HG03175 (cell line): Measurements from ENCODE around the gene TTF1.

ENCODE experiments used
- ATAC-seq: cut with Tn5 transposase; IDR thresholded peaks from one replicate; pipeline ENCODE4 v1.9.1; 2021; ENCODE audit warnings: mild to moderate bottlenecking, moderate library complexity; ENCODE audit not compliant: unreplicated experiment

TTF1 gene

DNA sequence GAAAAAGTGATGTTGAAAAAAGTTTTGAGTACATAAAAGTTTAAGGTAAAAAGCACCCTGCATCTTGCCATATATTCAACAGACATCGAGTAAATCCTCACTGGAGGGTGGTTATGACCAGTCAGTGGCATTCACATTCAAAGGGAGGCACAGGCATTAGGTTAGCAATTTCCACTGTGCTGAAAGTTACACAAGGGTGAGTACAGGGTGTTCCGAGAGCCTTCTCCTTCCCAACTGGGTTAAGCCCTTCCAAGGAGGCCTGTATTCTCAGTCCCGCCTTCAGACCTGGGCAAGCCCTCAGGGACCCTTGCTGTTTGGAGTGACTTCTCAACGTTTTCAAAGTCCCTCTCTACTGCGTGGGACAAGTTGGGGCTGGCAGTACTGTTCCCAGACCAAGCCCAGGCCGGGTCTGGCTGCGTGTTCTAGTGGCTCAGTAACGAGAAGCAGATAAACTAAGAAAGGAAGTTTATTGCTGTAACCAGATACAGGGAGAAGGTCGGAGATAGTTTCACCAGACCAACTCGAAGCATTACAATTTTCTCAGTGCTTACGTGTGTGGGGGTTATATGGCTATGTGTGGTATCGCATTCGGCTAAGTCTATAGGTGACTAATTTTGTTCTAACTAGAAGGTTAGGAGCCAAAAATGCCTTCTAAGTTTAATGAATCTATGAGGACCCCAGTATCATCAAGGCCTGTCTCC, 38.9 kb downstream of the TTF1 start:
- no peak for ATAC-seq

DNA sequence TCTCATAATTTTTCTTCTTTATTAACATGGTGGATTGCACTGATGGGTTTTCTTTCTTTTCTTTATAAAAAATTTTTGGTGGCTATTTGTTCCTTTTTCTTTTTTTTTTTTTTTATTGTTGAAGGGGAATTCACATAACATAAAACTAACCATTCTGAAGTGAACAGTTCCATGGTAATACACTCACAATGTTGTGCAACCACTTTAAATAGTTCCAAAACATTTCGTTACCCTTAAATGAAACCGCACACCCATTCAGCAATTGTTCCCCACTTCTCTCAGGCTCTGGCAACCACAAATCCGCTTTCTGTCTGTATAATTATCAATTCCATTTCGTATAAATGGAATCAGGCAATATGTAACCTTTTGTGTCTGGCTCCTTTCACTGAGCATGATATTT, 40.2 kb downstream of the TTF1 start:
- ATAC-seq, result no peak

DNA sequence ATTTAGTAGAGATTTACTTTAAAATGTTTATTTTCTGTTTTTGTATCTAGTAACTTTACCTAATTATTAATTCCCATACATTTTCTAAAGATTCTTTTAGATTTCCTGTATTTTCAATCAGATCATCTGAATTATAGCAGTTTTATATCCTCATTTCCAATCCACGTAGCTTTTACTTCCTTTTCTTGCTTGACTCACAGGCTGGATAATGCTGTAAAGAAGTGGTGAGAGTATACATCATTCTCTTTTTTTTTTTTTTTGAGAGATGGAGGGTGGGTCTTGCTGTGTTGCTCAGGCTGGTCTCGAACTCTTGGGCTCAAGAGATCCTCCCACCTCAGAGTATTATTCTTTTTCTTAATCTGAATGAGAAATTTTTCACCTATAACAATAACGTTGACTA, 40.7 kb downstream of the TTF1 start:
- ATAC-seq, result no peak

DNA sequence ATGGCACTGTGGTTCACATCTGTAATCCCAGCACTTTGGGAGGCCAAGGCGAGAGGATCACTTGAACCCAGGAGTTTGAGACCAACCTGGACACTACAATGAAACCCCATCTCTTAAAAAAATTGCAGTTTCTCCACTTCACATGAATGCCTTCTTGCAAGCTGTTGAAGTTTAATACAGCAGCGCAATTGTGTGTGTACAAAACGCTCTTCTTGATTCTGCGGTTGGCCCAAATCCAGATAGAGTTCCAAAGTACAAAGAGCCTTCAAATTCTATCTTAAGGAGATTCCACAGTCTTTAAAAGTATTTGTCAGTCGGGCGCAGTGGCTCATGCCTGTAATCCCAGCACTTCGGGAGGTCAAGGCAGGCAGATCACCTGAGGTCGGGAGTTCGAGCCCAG, 42.6 kb downstream of the TTF1 start:
- ATAC-seq, result no peak

DNA sequence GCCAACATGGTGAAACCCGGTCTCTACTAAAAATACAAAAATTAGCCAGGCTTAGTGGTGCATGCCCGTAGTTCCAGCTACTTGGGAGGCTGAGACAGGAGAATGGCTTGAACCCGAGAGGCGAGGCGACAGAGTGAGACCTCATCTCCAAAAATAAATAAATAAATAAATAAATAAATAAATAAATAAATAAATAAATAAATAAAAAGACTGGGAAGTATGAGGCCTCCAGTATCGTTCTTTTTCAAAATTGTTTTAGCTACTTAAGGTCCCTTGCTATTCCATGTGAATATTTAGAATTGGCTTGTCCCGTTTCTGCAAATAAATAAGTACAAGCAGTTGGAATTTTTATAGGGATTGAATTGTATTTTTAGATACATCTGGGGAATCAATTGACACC, 48.9 kb downstream of the TTF1 start:
- no peak for ATAC-seq

DNA sequence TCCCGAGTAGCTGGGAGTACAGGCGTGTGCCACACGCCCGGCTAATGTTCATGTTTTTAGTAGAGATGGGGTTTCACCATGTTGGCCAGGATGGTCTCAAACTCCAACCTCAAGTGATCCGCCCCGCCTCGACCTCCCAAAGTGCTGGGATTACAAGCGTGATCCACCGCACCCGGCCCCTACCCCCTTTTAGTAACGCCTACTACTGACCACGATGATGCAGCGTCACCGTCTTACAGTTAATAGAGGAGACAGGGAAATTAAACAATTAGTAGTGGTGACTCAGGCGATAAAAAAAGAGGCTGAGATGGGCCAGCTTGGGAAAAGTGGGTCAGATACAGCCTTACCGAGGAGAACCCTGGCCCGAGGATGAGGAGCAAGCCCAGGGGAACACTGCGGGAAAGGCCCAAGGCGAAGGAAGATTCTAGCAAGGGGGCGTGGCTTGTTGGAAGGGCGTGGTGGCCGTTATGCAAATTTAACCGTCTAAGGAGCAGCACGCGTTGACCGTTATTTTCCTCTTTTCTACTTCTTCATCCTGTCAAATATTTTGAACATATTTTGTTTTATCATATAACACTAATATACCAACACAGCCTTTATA, 50.2 kb downstream of the TTF1 start:
- ATAC-seq, result no peak

DNA sequence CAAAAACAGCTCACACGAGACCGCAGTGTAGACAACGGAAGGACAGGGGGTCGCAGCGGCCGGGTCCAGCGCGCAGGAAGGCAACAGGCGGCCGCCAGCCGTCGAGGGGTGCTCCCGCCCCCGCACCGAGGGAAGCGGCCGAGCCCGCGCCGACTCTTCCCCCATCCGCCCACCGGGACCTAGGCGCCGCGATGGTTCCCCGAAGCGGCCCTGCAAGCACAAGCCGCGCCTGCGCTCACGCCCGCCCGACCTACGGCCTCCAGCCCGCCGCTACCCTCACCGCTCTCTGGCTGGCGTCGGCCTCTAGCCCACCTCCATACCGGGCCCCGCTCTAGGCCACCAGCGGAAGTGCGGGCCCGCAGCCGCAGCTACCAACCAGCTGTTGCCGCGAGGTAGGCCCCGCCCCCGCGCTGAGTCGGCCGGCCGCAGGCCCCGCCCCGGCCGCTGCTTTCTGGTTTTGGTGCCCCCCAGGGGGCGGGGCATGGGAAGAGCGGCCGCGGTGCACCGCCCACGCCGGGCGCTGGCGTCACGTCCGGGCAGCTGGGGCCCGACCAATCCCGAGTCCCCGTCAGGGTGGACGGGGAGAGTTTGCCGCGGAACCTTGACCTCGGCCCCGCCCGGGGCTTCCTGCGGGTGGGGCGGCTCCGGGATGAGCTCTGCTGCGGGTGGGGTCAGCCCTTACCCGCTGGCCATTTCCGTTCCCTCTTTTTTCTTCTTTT, 51.8 kb downstream of the TTF1 start, which contains the start of gene SETX:
TSS of gene SETX (minus strand) at position 350 of the 719 bp plus-strand sequence. CDS start 5,558 bp downstream, outside the sequence.
- peak; percentile 90 for ATAC-seq

DNA sequence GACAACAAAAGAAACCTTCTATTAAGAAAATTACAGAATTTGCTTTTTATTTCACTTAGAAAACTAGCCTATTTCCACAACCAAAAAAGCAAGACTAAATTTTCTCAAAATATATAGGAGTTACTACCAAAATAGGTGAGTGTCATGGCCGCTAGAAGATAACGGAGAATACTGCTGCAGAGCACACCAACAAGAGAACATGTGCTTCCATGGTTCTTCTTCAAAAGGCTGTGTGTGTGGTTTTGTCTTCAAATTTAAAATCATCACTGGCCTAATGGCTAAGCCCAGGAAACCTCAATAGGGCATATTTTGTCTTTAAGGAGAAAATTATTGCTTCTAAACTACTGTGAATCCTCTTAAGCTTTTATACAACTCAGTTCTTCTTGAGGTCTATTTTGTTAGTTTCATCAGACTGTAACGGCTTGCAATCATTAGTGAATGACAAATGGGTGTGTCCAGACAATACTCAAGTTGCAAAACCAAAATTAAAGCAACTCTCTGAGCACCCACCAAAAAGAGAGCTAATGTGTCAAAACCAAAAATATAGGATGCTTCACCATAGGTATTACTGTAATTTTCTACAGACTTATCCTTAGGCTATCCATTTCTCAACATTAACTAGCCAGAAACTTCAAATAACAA, 55.1 kb downstream of the TTF1 start:
- ATAC-seq, result no peak

DNA sequence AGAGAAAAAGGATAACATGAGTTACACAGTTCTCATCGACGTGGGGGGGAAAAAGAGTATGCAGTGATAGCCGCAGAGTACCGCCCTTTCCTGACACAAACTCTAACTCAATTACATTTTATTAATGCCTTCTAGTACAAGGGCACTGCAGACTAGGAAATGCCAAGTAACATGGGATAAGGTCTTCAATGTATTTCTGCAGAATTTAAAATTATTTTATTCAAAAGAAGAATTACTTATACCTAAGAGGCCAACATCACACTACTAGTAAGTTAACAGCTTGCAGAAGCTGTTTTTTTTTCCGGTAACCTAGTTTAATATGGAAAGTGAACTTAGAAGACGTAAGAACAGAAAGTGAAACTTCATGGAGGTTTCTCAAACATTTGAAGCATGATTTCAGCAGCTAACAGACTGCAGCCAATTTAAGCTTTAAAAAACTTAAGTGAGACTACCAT, 55.8 kb downstream of the TTF1 start:
- no peak for ATAC-seq

DNA sequence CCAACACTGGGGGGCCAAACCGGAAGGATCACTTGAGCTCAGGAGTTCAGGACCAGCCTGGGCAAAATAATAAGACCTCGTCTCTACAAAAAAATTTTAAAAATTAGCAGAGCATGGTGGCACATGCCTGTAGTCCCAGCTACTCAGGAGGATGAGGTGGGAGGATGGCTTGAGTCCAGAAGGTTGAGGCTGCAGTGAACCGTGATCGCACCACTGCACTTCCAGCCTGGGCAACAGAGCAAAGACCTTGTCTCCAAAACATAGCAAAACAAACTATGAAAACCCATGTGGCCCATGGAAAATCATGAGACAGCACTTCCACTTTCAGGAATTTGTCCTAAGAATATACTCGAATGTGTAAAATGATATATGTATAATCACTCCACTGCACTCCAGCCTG, 58.0 kb downstream of the TTF1 start:
- no peak for ATAC-seq

DNA sequence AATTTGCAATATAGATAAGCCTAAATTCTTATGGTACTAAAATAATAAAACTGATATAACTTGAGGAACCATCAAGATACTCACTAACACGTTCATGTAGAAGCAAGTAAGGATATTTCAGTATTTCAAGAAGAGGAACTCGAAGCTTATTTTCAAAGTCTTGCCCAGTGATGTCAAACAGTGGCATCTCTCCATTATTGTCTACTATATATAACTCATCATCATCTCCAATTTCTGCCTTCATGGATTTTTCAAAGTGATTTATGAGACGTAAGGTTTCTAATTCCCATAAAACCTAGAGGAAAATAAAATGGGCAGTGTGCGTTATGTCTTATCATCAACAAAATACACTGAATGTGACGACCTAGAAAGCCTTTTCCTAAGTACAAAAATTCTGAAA, 60.5 kb downstream of the TTF1 start:
- no peak for ATAC-seq

DNA sequence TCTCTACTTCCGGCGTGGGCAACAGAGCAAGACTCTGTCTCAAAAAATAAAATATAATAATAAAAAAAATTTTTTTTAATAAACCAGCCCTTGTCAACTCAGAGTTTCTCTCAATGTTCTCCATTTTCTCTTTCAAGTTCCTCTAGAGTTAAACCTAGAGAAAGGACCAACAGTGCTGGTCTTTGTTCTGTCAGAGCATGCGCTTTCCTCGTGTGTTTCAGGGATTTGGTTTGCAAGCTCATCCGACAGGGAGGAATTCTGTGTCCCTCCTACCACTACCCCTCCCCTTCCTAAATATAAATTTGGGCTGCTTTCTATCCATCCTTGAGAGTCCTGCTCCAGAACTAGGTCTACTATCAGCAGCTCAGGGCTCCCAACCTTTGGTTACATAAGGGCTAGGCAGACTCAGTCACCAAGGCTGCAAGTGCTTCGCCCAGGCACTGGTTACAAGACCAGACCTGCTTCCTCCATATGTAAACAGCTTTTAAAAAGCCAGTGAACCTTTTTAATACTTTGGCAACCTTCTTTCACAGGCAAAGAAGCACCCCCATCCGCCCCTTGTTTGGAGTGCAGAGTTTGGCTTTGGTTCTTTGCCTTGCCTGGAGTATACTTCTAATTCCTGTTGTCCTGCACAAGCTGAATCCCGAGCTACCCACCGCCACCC, 65.3 kb downstream of the TTF1 start:
- ATAC-seq, result no peak

DNA sequence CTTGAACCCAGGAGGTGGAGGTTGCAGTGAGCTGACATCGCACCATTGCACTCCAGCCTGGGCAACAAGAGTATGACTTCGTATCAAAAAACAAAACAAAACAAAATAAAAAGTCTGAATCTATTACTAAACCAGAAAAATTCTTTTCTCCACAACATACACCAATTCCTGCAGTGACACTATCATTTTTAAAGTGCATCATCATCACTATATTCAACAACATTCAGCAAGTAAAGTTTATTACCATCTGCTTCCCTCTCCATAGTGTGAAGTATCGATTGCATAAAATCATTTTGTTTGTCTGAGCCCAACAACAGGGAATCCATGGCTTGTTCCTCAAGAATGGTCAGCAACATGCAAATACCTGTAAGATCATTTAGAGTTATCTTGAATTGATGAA, 72.3 kb downstream of the TTF1 start:
- ATAC-seq, result no peak

DNA sequence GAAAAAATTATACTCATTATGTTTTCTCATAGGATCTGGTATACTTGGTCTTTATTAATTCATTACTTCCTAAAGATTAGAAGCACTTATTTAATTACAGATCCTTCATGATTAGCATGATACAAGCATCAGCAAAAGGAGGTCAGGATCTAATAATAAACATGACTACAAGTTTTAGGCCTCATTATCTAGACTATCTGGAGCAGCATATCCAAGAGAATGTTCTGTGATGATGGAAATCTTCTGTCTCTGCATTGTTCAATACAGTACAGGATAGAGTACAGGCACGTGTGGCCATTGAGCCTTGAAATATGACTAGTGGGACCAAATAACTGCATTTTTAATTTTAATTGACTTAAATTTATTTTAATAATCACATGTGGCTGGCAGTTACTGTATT, 73.1 kb downstream of the TTF1 start:
- ATAC-seq, result no peak

DNA sequence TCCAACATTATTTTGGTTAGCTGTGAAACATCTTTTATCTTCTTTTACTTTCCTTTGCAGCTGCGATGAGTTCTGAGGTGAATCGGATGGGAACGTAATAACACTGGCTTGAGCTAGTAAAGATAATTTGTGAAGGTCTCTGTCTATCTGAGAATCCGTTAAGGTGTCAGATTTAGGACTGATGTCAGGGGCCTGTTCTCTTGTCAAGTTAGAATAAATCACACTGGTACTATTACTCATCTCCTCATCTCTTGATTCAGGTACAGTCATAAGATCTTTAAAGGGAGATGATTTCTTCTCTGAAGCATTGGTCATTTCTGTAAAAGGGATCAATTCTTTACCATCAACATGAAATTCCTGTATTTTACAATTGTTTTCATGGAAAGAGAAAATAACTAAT, 78.1 kb downstream of the TTF1 start:
- ATAC-seq, result no peak

DNA sequence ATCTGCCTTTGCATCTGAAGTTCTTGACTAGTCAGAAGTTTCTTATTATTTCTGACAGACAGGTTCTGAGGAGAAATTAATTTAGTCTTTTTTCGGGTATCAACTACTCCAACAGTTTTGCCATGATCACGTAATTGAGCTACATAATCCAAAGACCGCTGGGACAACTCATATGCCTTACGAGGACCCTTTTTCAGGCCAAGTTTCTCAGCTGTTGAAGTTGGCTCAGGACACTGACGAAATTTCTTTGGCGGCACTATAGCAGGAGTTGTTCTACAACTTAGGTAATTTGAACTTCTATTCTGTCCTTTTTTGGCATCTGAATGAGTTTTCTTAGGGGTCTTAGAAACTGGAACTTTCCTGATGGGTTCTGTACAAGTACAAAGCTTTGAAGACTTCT, 79.1 kb downstream of the TTF1 start:
- no peak for ATAC-seq
